ENCODE measurements around the gene CMYA5.
"Not testable (repeated sequence)": the region's sequence is repeated elsewhere in the genome, so short reads cannot be mapped to it uniquely, and the experiment has no call there.

Gene CMYA5

GRCh38 chr5:79702606-79703380, 13.2 kb downstream of the CMYA5 start:
- Histone ChIP-seq H3K36me3 (ENCODE audit: control insufficient read depth, insufficient read depth, low read length) (no peaks in the 10 kb centered on the region), H3K9ac (ENCODE audit: low read depth, low read length) (no peak overlapping the region), H3K4me3 (ENCODE audit: low read depth, low read length) (no peak overlapping the region), H3K27me3 (ENCODE audit: control insufficient read depth, insufficient read depth, low read length) (no peaks in the 10 kb centered on the region), H3K9me3 (ENCODE audit: control insufficient read depth, insufficient read depth, low read length) (no peaks in the 10 kb centered on the region; the same call in 1 of the 2 replicates), H3K27ac (ENCODE audit: low read depth, low read length) (no peak overlapping the region), H3K4me1 (ENCODE audit: control insufficient read depth, insufficient read depth, low read length) (no peaks in the 10 kb centered on the region)

- Histone ChIP-seq H3K36me3 (ENCODE audit: control insufficient read depth, insufficient read depth, low read length) (no peaks in the 10 kb centered on the region), H3K4me3 (ENCODE audit: low read depth, low read length) (no peak overlapping the region), H3K4me1 (ENCODE audit: control insufficient read depth, insufficient read depth, low read length) (no peaks in the 10 kb centered on the region), H3K27ac (ENCODE audit: low read depth, low read length) (no peak overlapping the region), H3K9ac (ENCODE audit: low read depth, low read length) (no peak overlapping the region), H3K9me3 (ENCODE audit: control insufficient read depth, insufficient read depth, low read length) (no peaks in the 10 kb centered on the region; the same call in 1 of the 2 replicates), H3K27me3 (ENCODE audit: control insufficient read depth, insufficient read depth, low read length) (no peaks in the 10 kb centered on the region)
Observed at GRCh38 chr5:79703381-79703645, 13.7 kb downstream of the CMYA5 start.

GRCh38 chr5:79704553-79704952, 14.9 kb downstream of the CMYA5 start:
- H3K9ac ChIP-seq (ENCODE audit: low read depth, low read length) = no peak overlapping the region
- no peaks in the 10 kb centered on the region for H3K4me1 ChIP-seq (ENCODE audit: control insufficient read depth, insufficient read depth, low read length)
- H3K4me3 ChIP-seq (ENCODE audit: low read depth, low read length) = no peak overlapping the region
- H3K27me3 ChIP-seq (ENCODE audit: control insufficient read depth, insufficient read depth, low read length) = no peaks in the 10 kb centered on the region
- H3K36me3 ChIP-seq (ENCODE audit: control insufficient read depth, insufficient read depth, low read length) = no peaks in the 10 kb centered on the region
- no peak overlapping the region for H3K27ac ChIP-seq (ENCODE audit: low read depth, low read length)
- H3K9me3 ChIP-seq (ENCODE audit: control insufficient read depth, insufficient read depth, low read length) = no peaks in the 10 kb centered on the region; the same call in 1 of the 2 replicates

- Histone ChIP-seq H3K36me3 (ENCODE audit: control insufficient read depth, insufficient read depth, low read length) (no peaks in the 10 kb centered on the region), H3K4me1 (ENCODE audit: control insufficient read depth, insufficient read depth, low read length) (no peaks in the 10 kb centered on the region), H3K9ac (ENCODE audit: low read depth, low read length) (no peak overlapping the region), H3K4me3 (ENCODE audit: low read depth, low read length) (no peak overlapping the region), H3K27me3 (ENCODE audit: control insufficient read depth, insufficient read depth, low read length) (no peaks in the 10 kb centered on the region), H3K27ac (ENCODE audit: low read depth, low read length) (no peak overlapping the region), H3K9me3 (ENCODE audit: control insufficient read depth, insufficient read depth, low read length) (no peaks in the 10 kb centered on the region; the same call in 1 of the 2 replicates)
Observed at GRCh38 chr5:79705632-79706031, 16.0 kb downstream of the CMYA5 start.

GRCh38 chr5:79706317-79706716, 16.7 kb downstream of the CMYA5 start:
- not testable (repeated sequence) for H3K9ac ChIP-seq (ENCODE audit: low read depth, low read length); H3K36me3 ChIP-seq (ENCODE audit: control insufficient read depth, insufficient read depth, low read length); H3K27ac ChIP-seq (ENCODE audit: low read depth, low read length); H3K27me3 ChIP-seq (ENCODE audit: control insufficient read depth, insufficient read depth, low read length); H3K4me3 ChIP-seq (ENCODE audit: low read depth, low read length); H3K9me3 ChIP-seq (ENCODE audit: control insufficient read depth, insufficient read depth, low read length); H3K4me1 ChIP-seq (ENCODE audit: control insufficient read depth, insufficient read depth, low read length)

- H3K36me3 ChIP-seq (ENCODE audit: control insufficient read depth, insufficient read depth, low read length) = no peaks in the 10 kb centered on the region
- H3K27me3 ChIP-seq (ENCODE audit: control insufficient read depth, insufficient read depth, low read length) = no peaks in the 10 kb centered on the region
- no peaks in the 10 kb centered on the region for H3K4me1 ChIP-seq (ENCODE audit: control insufficient read depth, insufficient read depth, low read length)
- H3K4me3 ChIP-seq (ENCODE audit: low read depth, low read length) = no peak overlapping the region
- no peaks in the 10 kb centered on the region; the same call in 1 of the 2 replicates for H3K9me3 ChIP-seq (ENCODE audit: control insufficient read depth, insufficient read depth, low read length)
- no peak overlapping the region for H3K27ac ChIP-seq (ENCODE audit: low read depth, low read length)
- no peak overlapping the region for H3K9ac ChIP-seq (ENCODE audit: low read depth, low read length)
Observed at GRCh38 chr5:79707535-79707934, 17.9 kb downstream of the CMYA5 start.

- Histone ChIP-seq H3K9ac (ENCODE audit: low read depth, low read length) (no peak overlapping the region), H3K27ac (ENCODE audit: low read depth, low read length) (no peak overlapping the region), H3K4me3 (ENCODE audit: low read depth, low read length) (no peak overlapping the region), H3K4me1 (ENCODE audit: control insufficient read depth, insufficient read depth, low read length) (no peaks in the 10 kb centered on the region), H3K27me3 (ENCODE audit: control insufficient read depth, insufficient read depth, low read length) (no peaks in the 10 kb centered on the region), H3K36me3 (ENCODE audit: control insufficient read depth, insufficient read depth, low read length) (no peaks in the 10 kb centered on the region), H3K9me3 (ENCODE audit: control insufficient read depth, insufficient read depth, low read length) (no peaks in the 10 kb centered on the region; the same call in 1 of the 2 replicates)
Observed at GRCh38 chr5:79712741-79713140, 23.1 kb downstream of the CMYA5 start.

- Histone ChIP-seq H3K4me3 (ENCODE audit: low read depth, low read length) (no peak overlapping the region), H3K27ac (ENCODE audit: low read depth, low read length) (no peak overlapping the region), H3K4me1 (ENCODE audit: control insufficient read depth, insufficient read depth, low read length) (no peaks in the 10 kb centered on the region), H3K9me3 (ENCODE audit: control insufficient read depth, insufficient read depth, low read length) (no peaks in the 10 kb centered on the region; the same call in 1 of the 2 replicates), H3K9ac (ENCODE audit: low read depth, low read length) (no peak overlapping the region), H3K27me3 (ENCODE audit: control insufficient read depth, insufficient read depth, low read length) (no peaks in the 10 kb centered on the region), H3K36me3 (ENCODE audit: control insufficient read depth, insufficient read depth, low read length) (no peaks in the 10 kb centered on the region)
Observed at GRCh38 chr5:79713727-79714126, 24.1 kb downstream of the CMYA5 start.

- Histone ChIP-seq H3K9ac (ENCODE audit: low read depth, low read length) (no peak overlapping the region), H3K9me3 (ENCODE audit: control insufficient read depth, insufficient read depth, low read length) (peaks cover 10% of the 10 kb centered on the region), H3K36me3 (ENCODE audit: control insufficient read depth, insufficient read depth, low read length) (no peaks in the 10 kb centered on the region), H3K27me3 (ENCODE audit: control insufficient read depth, insufficient read depth, low read length) (no peaks in the 10 kb centered on the region), H3K27ac (ENCODE audit: low read depth, low read length) (no peak overlapping the region), H3K4me1 (ENCODE audit: control insufficient read depth, insufficient read depth, low read length) (no peaks in the 10 kb centered on the region), H3K4me3 (ENCODE audit: low read depth, low read length) (no peak overlapping the region)
Observed at GRCh38 chr5:79716839-79717238, 27.2 kb downstream of the CMYA5 start.

GRCh38 chr5:79720096-79720495, 30.5 kb downstream of the CMYA5 start:
- Histone ChIP-seq H3K4me3 (ENCODE audit: low read depth, low read length) (no peak overlapping the region), H3K36me3 (ENCODE audit: control insufficient read depth, insufficient read depth, low read length) (no peaks in the 10 kb centered on the region), H3K9ac (ENCODE audit: low read depth, low read length) (no peak overlapping the region), H3K4me1 (ENCODE audit: control insufficient read depth, insufficient read depth, low read length) (no peaks in the 10 kb centered on the region), H3K9me3 (ENCODE audit: control insufficient read depth, insufficient read depth, low read length) (peaks cover 10% of the 10 kb centered on the region), H3K27me3 (ENCODE audit: control insufficient read depth, insufficient read depth, low read length) (no peaks in the 10 kb centered on the region), H3K27ac (ENCODE audit: low read depth, low read length) (no peak overlapping the region)

GRCh38 chr5:79727451-79728355, 38.1 kb downstream of the CMYA5 start:
- no peaks in the 10 kb centered on the region for H3K4me1 ChIP-seq (ENCODE audit: control insufficient read depth, insufficient read depth, low read length)
- H3K27ac ChIP-seq (ENCODE audit: low read depth, low read length) = no peak overlapping the region
- no peak overlapping the region for H3K9ac ChIP-seq (ENCODE audit: low read depth, low read length)
- no peaks in the 10 kb centered on the region for H3K27me3 ChIP-seq (ENCODE audit: control insufficient read depth, insufficient read depth, low read length)
- H3K36me3 ChIP-seq (ENCODE audit: control insufficient read depth, insufficient read depth, low read length) = no peaks in the 10 kb centered on the region
- H3K4me3 ChIP-seq (ENCODE audit: low read depth, low read length) = no peak overlapping the region
- no peaks in the 10 kb centered on the region for H3K9me3 ChIP-seq (ENCODE audit: control insufficient read depth, insufficient read depth, low read length)

Measured in HUES48 (cell line).